Activated CD8-positive, alpha-beta T cell treated with anti-CD3 and anti-CD28 coated beads for 36 hours (primary cell): ENCODE measurements around the gene SPTBN1. TPM values are rescaled to one million over a fixed set of nuclear protein-coding genes. Genes with fewer than 3 reads are reported as not detected.

Experiments used
- ATAC-seq: fragments of 200-7000 bp; cut with Tn5 transposase; one replicate; pipeline ENCODE4 v1.10.0; 2021; ENCODE audit warnings: mild to moderate bottlenecking, moderate library complexity
- CTCF ChIA-PET: fragments of 350-600 bp; sonication (Branson Sonifier 250); formaldehyde crosslinking; loops from one replicate; lab custom pipeline; 2021; ENCODE audit warnings: antibody characterized with exemption; lab: Charles Lee
- POLR2A ChIA-PET: fragments of 350-600 bp; sonication (Branson Sonifier 250); formaldehyde crosslinking; loops from one replicate; lab custom pipeline; 2021; ENCODE audit warnings: antibody characterized with exemption; lab: Charles Lee
- DNase-seq: peaks from one replicate; pipeline ENCODE4 v3.0.0-alpha.2; 2020
- H3K27ac Mint-ChIP-seq: one replicate; pipeline ENCODE4 v1.8.0; 2021; ENCODE audit warnings: mild to moderate bottlenecking, mixed read lengths
- H3K27me3 Mint-ChIP-seq: one replicate; pipeline ENCODE4 v1.8.0; 2021; ENCODE audit warnings: mixed read lengths
- H3K36me3 Mint-ChIP-seq: one replicate; pipeline ENCODE4 v1.8.0; 2021; ENCODE audit warnings: low read depth, mixed read lengths
- H3K4me1 Mint-ChIP-seq: one replicate; pipeline ENCODE4 v1.8.0; 2021; ENCODE audit warnings: low read depth, mixed read lengths
- H3K4me3 Mint-ChIP-seq: one replicate; pipeline ENCODE4 v1.8.0; 2021; ENCODE audit warnings: mild to moderate bottlenecking, moderate library complexity, mixed read lengths
- H3K9me3 Mint-ChIP-seq: one replicate; pipeline ENCODE4 v1.8.0; 2021; ENCODE audit warnings: mixed read lengths
- CTCF ChIP-seq: fragments of 200-600 bp; IDR thresholded peaks from one replicate; pipeline ENCODE4 v1.8.0; 2022; ENCODE audit warnings: antibody characterized with exemption, mild to moderate bottlenecking
- intact Hi-C: fragments of 100-400 bp; cut with micrococcal nuclease; formaldehyde crosslinking; loops from one replicate; pipeline ENCODE4 v1.10.0; 2022
- total RNA-seq, 2 experiments: library from RNA; stranded (reverse); gene quantifications; one replicate each; pipeline ENCODE4 v1.2.3, GENCODE V29; 2021

The SPTBN1 gene
- total RNA-seq, 2 experiments from 2014 or later: 91.8 to 91.9 TPM

GRCh38 chr2:54681416-54681815, 225.3 kb downstream of the SPTBN1 start:
- POLR2A ChIA-PET: interaction anchor here (1.5 kb wide), 1 partner anchor 28 kb away, joined by 5 read pairs; no protein-coding TSS in a partner anchor
- Mint-ChIP-seq H3K4me1 (peaks cover 20% of the 10 kb centered on the region), H3K36me3 (no peaks in the 10 kb centered on the region), H3K4me3 (no peak overlapping the region), H3K27me3 (peaks cover 19% of the 10 kb centered on the region), H3K9me3 (peaks cover 3% of the 10 kb centered on the region), H3K27ac (peak overlapping the region; percentile 4)
- CTCF ChIA-PET: interaction anchor here (1.4 to 8.7 kb wide), 4 partner anchors 16 to 158 kb away, joined by 3 to 106 read pairs (median 8); no protein-coding TSS in a partner anchor
- DNase-seq (no peak), ATAC-seq (no peak)
- TF ChIP-seq CTCF: no peak
- intact Hi-C loops: no loop called here

- CTCF ChIA-PET: interaction anchor here (1.0 to 6.3 kb wide), 5 partner anchors 10 to 160 kb away, joined by 3 to 34 read pairs (median 6); no protein-coding TSS in a partner anchor
- Mint-ChIP-seq H3K9me3 (peaks cover 3% of the 10 kb centered on the region), H3K36me3 (no peaks in the 10 kb centered on the region), H3K27ac (no peak overlapping the region), H3K27me3 (peaks cover 7% of the 10 kb centered on the region), H3K4me1 (peaks cover 27% of the 10 kb centered on the region), H3K4me3 (no peak overlapping the region)
- DNase-seq (no peak), ATAC-seq (no peak)
- POLR2A ChIA-PET: interaction anchor here (2.0 kb wide), 1 partner anchor 11 kb away, joined by 4 read pairs; no protein-coding TSS in a partner anchor
- intact Hi-C loops: no loop called here
- no peak for TF ChIP-seq CTCF
These were observed 227.5 kb downstream of the SPTBN1 start for GRCh38 chr2:54683596-54683995.

GRCh38 chr2:54685263-54685775, 229.2 kb downstream of the SPTBN1 start:
- Mint-ChIP-seq H3K9me3 (peaks cover 3% of the 10 kb centered on the region), H3K27ac (no peak overlapping the region), H3K4me1 (peaks cover 22% of the 10 kb centered on the region), H3K27me3 (peaks cover 2% of the 10 kb centered on the region), H3K36me3 (no peaks in the 10 kb centered on the region), H3K4me3 (no peak overlapping the region)
- DNase-seq: no peak
- ATAC-seq: no peak
- intact Hi-C loops: no loop called here
- POLR2A ChIA-PET: no interaction called here
- TF ChIP-seq CTCF: peak; percentile 26
- CTCF ChIA-PET: interaction anchor here (1.3 to 6.3 kb wide), 3 partner anchors 8 to 20 kb away, joined by 3 to 34 read pairs (median 9); no protein-coding TSS in a partner anchor

- CTCF ChIA-PET: interaction anchor here (1.6 to 6.3 kb wide), 3 partner anchors 17 to 23 kb away, joined by 4 to 34 read pairs (median 9); no protein-coding TSS in a partner anchor
- Mint-ChIP-seq H3K27ac (no peak overlapping the region), H3K36me3 (no peaks in the 10 kb centered on the region), H3K27me3 (peaks cover 1% of the 10 kb centered on the region), H3K4me3 (no peak overlapping the region), H3K9me3 (no peaks in the 10 kb centered on the region), H3K4me1 (peaks cover 7% of the 10 kb centered on the region)
- no peak for TF ChIP-seq CTCF
- POLR2A ChIA-PET: no interaction called here
- DNase-seq (no peak), ATAC-seq (peak; percentile 34)
- intact Hi-C loops: no loop called here
These were observed 231.5 kb downstream of the SPTBN1 start for GRCh38 chr2:54687595-54688152.
